Endothelial cell of umbilical vein (primary cell): ENCODE measurements around the gene C10orf67.
A peak's percentile ranks its signal among the peaks of the same experiment; 100 is the strongest.

ENCODE experiments used
- EZH2 ChIP-seq: IDR thresholded peaks from 2 replicates; pipeline ENCODE4 v1.6.1; 2012; ENCODE audit warnings: borderline replicate concordance, low read depth, mild to moderate bottlenecking, moderate library complexity, low read length, inconsistent platforms; ENCODE audit not compliant: severe bottlenecking
- FOS ChIP-seq: IDR thresholded peaks from 2 replicates; pipeline ENCODE4 v1.6.1; 2011; ENCODE audit warnings: mild to moderate bottlenecking, low read length, moderate library complexity, borderline replicate concordance; ENCODE audit not compliant: insufficient read depth
- JUN ChIP-seq: IDR thresholded peaks from 2 replicates; pipeline ENCODE4 v1.6.1; 2011; ENCODE audit warnings: borderline replicate concordance, low read depth; ENCODE audit not compliant: insufficient read length, insufficient read depth
- MYC ChIP-seq: IDR thresholded peaks from one replicate; pipeline ENCODE4 v1.6.1; 2011; ENCODE audit warnings: mild to moderate bottlenecking, low read depth, low read length
- POLR2A ChIP-seq: IDR thresholded peaks from 2 replicates; pipeline ENCODE4 v1.6.1; 2012; ENCODE audit warnings: low read depth, mild to moderate bottlenecking, control low read depth, low read length
- POLR2AphosphoS5 ChIP-seq: IDR thresholded peaks from 2 replicates; pipeline ENCODE4 v1.6.1; 2012; ENCODE audit warnings: low read depth, mild to moderate bottlenecking, control low read depth, low read length, moderate library complexity; ENCODE audit not compliant: insufficient read depth
- TF ChIP-seq, protein P1 (sequence below): IDR thresholded peaks from 2 replicates; pipeline ENCODE4 v1.6.1; 2011; ENCODE audit not compliant: insufficient read depth, insufficient read length
- TF ChIP-seq, protein P2 (sequence below), 2 donors: IDR thresholded peaks; 1 replicate in 1 of 2; 2 replicates in 1 of 2; pipeline ENCODE4 v1.5.1; 2011; ENCODE audit warnings: low read length in 2 of 2, mild to moderate bottlenecking in 2 of 2, moderate library complexity in 2 of 2, control low read depth in 1 of 2, inconsistent platforms in 1 of 2, low read depth in 1 of 2; ENCODE audit not compliant: insufficient read depth in 1 of 2; ENCODE audit errors: extremely low read depth in 1 of 2

DNA sequence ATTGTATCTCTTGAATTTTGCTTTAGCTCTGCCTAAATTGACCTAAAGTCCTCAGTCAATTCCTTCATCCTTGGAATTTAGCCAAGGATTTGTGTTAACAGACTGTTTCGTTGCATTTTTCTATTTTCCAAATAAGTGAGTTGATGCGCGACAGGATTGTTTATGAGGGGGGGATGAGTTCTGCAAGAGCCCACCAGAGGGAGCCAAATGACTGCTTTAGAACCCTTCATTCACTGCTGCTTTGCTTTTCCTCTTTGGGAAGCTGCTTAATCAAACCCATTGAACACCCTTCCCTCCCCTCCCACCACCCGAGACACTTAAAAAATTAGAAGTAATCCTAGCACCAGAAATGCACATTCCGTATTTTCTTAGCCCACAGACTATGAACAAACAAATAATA is 186.2 kb downstream of the C10orf67 start:
- TF ChIP-seq, protein P1, sequence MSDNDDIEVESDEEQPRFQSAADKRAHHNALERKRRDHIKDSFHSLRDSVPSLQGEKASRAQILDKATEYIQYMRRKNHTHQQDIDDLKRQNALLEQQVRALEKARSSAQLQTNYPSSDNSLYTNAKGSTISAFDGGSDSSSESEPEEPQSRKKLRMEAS: no peak
- TF ChIP-seq, protein P2, sequence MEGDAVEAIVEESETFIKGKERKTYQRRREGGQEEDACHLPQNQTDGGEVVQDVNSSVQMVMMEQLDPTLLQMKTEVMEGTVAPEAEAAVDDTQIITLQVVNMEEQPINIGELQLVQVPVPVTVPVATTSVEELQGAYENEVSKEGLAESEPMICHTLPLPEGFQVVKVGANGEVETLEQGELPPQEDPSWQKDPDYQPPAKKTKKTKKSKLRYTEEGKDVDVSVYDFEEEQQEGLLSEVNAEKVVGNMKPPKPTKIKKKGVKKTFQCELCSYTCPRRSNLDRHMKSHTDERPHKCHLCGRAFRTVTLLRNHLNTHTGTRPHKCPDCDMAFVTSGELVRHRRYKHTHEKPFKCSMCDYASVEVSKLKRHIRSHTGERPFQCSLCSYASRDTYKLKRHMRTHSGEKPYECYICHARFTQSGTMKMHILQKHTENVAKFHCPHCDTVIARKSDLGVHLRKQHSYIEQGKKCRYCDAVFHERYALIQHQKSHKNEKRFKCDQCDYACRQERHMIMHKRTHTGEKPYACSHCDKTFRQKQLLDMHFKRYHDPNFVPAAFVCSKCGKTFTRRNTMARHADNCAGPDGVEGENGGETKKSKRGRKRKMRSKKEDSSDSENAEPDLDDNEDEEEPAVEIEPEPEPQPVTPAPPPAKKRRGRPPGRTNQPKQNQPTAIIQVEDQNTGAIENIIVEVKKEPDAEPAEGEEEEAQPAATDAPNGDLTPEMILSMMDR (IDR thresholded peaks at IDR 0.05; ENCODE audit: extremely low read depth in 1 of 2, insufficient read depth in 1 of 2, low read depth in 1 of 2, low read length in 2 of 2): peak; percentile 70 to 83
- TF ChIP-seq POLR2A (no peak), JUN (no peak), POLR2AphosphoS5 (no peak), MYC (no peak), EZH2 (no peak), FOS (no peak)
